Measurements from ENCODE around the gene HSPA1A. TPM values are rescaled to one million over a fixed set of nuclear protein-coding genes. Genes with fewer than 3 reads are reported as not detected.

HSPA1A gene
- total and polyA plus RNA-seq, 9 of the 15 experiments (the other 6 are each of a cell fraction or from before 2014, with no cell fraction given): 2.2 to 273 (median 107) TPM

DNA sequence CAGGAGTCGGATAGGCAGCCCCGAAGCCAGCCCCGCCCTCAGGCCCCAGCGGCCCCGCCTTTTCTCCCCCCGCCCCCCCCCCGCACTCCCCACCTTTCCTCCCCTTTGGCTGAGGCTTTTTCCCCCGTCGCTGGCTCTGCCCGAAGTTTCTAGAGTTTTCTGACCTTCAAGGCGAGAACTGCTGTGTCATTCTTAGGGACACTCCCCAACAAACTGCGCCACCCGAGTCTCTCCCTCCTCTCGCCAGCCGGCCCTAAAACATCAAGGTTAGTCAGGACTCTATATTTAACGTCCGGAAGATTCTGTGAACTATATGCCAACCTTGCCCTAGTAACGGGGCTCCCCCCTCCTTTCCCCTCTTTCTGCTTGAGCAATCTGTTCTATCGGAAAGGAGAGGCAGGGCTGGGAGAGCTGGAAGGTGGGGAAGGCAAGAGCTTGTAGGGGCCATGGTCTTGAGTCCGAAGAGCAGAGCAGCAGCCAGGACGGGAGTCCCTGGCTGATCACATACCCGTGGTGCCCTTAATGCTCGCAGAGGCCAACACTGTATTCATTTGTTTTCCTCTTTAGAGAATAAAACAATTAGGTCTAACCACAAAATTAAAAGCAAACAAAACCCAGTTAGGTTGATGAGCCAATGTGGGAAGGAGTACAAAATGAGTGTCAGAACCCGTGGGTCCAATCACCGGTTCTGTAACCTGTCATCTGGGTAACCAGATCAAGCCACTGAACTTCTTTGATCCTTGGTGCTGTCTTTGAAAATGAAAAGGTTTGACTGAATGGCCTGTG is 6.9 kb downstream of the HSPA1A start:
- Histone ChIP-seq H3K27ac (ENCODE audit: extremely low read depth, low read depth, low read length) (peak overlapping the region; percentile 99), H3K9ac (ENCODE audit: insufficient read depth in 1 of 2, low read depth in 2 of 2, low read length in 2 of 2) (peak overlapping the region; percentile 92 to 97), H3K4me3 (peak overlapping the region; percentile 59), H3K9me1 (ENCODE audit: control insufficient read depth, insufficient read depth, low read length) (no peaks in the 10 kb centered on the region), H3K27me3 (ENCODE audit: control insufficient read depth in 2 of 2, insufficient read depth in 2 of 2, low read length in 2 of 2) (no peaks in the 10 kb centered on the region), H2AFZ (ENCODE audit: low read depth, low read length) (peak overlapping the region; percentile 90), H3K4me1 (replicated peaks in 1 of 2; ENCODE audit: control insufficient read depth in 2 of 2, insufficient read depth in 2 of 2, low read length in 2 of 2) (peaks cover 51 to 58% of the 10 kb centered on the region in 2 experiments), H3K79me2 (ENCODE audit: control insufficient read depth, insufficient read depth, low read length) (peaks cover 66% of the 10 kb centered on the region), H3K4me2 (ENCODE audit: insufficient read depth, low read length) (peak overlapping the region; percentile 98), H4K20me1 (replicated peaks; ENCODE audit: control insufficient read depth, insufficient read depth, low read length) (peaks cover 16% of the 10 kb centered on the region), H3K36me3 (ENCODE audit: control insufficient read depth, insufficient read depth, low read length) (peaks cover 23% of the 10 kb centered on the region), H3K9me3 (replicated peaks; ENCODE audit: control insufficient read depth, insufficient read depth, low read depth, low read length) (no peaks in the 10 kb centered on the region)
- WGBS (ENCODE audit: insufficient coverage, low coverage, missing lambda C conversion rate): under 1% methylated on average over 21 of the region's 25 CpGs
- ATAC-seq: peak; percentile 77
- FAIRE-seq: peak; percentile 82
- ChIA-PET POLR2A (interaction anchor here (0.6 to 6.4 kb wide), 30 partner anchors 8 to 1149 kb away, joined by 3 to 93 read pairs (median 4); partner anchors contain the start of genes BAG6, C6orf47, CLIC1 and CSNK2B), CTCF (ENCODE audit: low intra/inter-chr PET ratio) (no interaction called here)
- intact Hi-C loops (cut with micrococcal nuclease): loop anchor here (10.0 kb wide), 1 partner anchor 353 kb away; the partner anchor contains the start of genes AGPAT1 and RNF5
- peak; percentile 95 to 100 (median 96) for DNase-seq (ENCODE audit: extremely low read depth in 1 of 4, low spot score in 3 of 4)
- TSS peak; percentile 44 for BruUV-seq (replicated peaks)
- in situ Hi-C loops (cut with MboI): no loop called here
- TF ChIP-seq KLF10 (CRISPR knock-in tag; IDR thresholded peaks at IDR 0.05) (peak; percentile 64; the same call in 1 of the 2 replicates), ESRRB (CRISPR knock-in tag; IDR thresholded peaks at IDR 0.05; ENCODE audit: borderline replicate concordance) (no peak), DMBX1 (CRISPR knock-in tag; IDR thresholded peaks at IDR 0.05; ENCODE audit: borderline replicate concordance) (peak; percentile 49; the same call in 1 of the 2 replicates), ZNF143 (CRISPR knock-in tag; IDR thresholded peaks at IDR 0.05) (no peak; the same call in 1 of the 2 replicates), RHOXF2B (CRISPR knock-in tag; conservative IDR thresholded peaks at IDR 0.05) (peak; percentile 72), PHTF2 (CRISPR knock-in tag; IDR thresholded peaks at IDR 0.05) (peak; percentile 84; the same call in 1 of the 2 replicates), MYNN (IDR thresholded peaks at IDR 0.05) (peak; percentile 75), MYNN (CRISPR knock-in tag; IDR thresholded peaks at IDR 0.05) (no peak), EZH2 (IDR thresholded peaks at IDR 0.05; ENCODE audit: borderline replicate concordance, low read depth, low read length) (no peak), ZNF766 (CRISPR knock-in tag; conservative IDR thresholded peaks at IDR 0.05) (no peak), ASH1L (IDR thresholded peaks at IDR 0.05; ENCODE audit: borderline replicate concordance, low read depth, partially characterized antibody) (no peak), RFX5 (IDR thresholded peaks at IDR 0.05; ENCODE audit: low read depth, low read length) (no peak), ZNF133 (CRISPR knock-in tag; IDR thresholded peaks at IDR 0.05) (no peak), BRD4 (IDR thresholded peaks at IDR 0.05) (peak; percentile 84), ZNF644 (tag; IDR thresholded peaks at IDR 0.05; ENCODE audit: low read depth) (no peak; the same call in 1 of the 2 replicates), CAMTA2 (CRISPR knock-in tag; conservative IDR thresholded peaks at IDR 0.05) (peak; percentile 77; the same call in 1 of the 2 replicates), ARHGAP35 (IDR thresholded peaks at IDR 0.05; ENCODE audit: partially characterized antibody) (no peak)
- TF ChIP-seq, protein P1, sequence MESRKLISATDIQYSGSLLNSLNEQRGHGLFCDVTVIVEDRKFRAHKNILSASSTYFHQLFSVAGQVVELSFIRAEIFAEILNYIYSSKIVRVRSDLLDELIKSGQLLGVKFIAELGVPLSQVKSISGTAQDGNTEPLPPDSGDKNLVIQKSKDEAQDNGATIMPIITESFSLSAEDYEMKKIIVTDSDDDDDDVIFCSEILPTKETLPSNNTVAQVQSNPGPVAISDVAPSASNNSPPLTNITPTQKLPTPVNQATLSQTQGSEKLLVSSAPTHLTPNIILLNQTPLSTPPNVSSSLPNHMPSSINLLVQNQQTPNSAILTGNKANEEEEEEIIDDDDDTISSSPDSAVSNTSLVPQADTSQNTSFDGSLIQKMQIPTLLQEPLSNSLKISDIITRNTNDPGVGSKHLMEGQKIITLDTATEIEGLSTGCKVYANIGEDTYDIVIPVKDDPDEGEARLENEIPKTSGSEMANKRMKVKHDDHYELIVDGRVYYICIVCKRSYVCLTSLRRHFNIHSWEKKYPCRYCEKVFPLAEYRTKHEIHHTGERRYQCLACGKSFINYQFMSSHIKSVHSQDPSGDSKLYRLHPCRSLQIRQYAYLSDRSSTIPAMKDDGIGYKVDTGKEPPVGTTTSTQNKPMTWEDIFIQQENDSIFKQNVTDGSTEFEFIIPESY (CRISPR knock-in tag; IDR thresholded peaks at IDR 0.05): peak; percentile 33; the same call in 1 of the 2 replicates
- TF ChIP-seq, protein P2, sequence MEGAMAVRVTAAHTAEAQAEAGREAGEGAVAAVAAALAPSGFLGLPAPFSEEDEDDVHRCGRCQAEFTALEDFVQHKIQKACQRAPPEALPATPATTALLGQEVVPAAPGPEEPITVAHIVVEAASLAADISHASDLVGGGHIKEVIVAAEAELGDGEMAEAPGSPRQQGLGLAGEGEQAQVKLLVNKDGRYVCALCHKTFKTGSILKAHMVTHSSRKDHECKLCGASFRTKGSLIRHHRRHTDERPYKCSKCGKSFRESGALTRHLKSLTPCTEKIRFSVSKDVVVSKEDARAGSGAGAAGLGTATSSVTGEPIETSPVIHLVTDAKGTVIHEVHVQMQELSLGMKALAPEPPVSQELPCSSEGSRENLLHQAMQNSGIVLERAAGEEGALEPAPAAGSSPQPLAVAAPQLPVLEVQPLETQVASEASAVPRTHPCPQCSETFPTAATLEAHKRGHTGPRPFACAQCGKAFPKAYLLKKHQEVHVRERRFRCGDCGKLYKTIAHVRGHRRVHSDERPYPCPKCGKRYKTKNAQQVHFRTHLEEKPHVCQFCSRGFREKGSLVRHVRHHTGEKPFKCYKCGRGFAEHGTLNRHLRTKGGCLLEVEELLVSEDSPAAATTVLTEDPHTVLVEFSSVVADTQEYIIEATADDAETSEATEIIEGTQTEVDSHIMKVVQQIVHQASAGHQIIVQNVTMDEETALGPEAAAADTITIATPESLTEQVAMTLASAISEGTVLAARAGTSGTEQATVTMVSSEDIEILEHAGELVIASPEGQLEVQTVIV (CRISPR knock-in tag; IDR thresholded peaks at IDR 0.05; ENCODE audit: borderline replicate concordance): no peak
